ENCODE data around the gene FADD.
A peak's percentile ranks its signal among the peaks of the same experiment; 100 is the strongest.

Gene FADD

DNA sequence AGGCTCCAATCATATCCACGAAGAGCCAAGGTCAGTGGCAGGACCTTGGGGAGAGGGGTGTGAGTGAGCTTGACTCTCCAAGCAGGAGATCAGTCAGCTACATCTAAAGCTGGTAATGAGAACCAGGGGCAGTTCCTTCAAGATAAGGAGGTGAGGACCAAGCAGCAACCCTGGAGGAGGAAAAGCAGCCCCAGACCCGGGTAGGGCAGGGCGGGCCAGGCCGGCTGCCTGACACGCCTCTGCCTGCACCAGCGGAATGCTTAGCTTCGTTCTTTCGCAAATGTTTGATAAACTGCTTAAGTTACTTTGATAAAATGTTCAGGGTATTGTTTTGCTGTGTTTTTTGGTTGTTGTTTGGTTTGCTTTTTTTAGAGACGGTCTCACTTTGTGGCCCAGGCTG, 18.7 kb upstream of the FADD start:
- H3K27me3 ChIP-seq (ENCODE audit: control insufficient read depth in 3 of 3, insufficient read depth in 3 of 3, low read depth in 1 of 3, low read length in 3 of 3): peaks cover 0 to 46% (median 0%) of the 10 kb centered on the region in 3 experiments

DNA sequence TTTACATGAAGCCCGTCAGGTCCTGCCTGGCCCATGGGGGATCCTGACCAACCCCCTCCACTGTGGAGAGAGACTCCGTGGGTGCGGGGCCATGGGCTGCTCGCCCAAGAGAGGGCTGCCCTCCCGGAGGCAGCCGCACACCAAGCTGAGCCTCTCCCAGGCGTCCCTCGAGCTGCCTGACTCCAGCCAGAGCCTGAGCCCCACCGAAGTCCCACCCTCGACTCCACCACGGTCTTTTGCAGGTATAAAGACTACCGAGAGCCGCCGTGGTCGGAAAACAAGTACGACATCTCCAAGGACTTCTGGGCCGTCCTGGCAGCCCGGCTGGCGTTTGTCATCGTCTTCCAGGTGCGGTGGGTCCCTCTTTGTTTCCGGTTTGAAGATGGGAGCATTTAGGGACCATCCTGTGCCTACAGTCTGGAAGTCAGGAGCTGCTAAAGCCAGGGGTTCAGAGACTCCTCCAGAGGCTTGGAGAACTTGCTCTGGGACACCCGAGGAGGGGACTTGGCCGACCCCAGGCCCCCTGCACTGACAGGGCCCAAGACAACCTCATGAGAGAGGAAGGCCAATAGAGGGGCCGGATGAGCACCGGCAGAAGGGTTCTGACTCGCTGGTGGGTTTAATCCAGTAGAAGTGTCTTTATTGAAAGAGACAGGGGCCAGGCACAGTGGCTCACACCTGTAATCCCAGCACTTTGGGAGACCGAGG, 17.6 kb upstream of the FADD start:
- Histone ChIP-seq H3K14ac (ENCODE audit: low read length) (no peak overlapping the region), H2AFZ (ENCODE audit: low read length) (no peak overlapping the region), H3K36me3 (replicated peaks in 1 of 2; ENCODE audit: control insufficient read depth in 2 of 2, insufficient read depth in 2 of 2, low read length in 2 of 2) (peaks cover 0 to 2% of the 10 kb centered on the region in 2 donors), H3K4me2 (ENCODE audit: insufficient read depth, low read length, poor library complexity, severe bottlenecking) (no peak overlapping the region), H3K23ac (ENCODE audit: low read depth, low read length, poor library complexity) (no peak overlapping the region), H2BK15ac (ENCODE audit: low read length) (no peak overlapping the region), H3K79me1 (ENCODE audit: low read depth, low read length) (no peaks in the 10 kb centered on the region), H2AK5ac (ENCODE audit: low read depth, low read length) (peak overlapping the region; percentile 54), H3K4me1 (ENCODE audit: control insufficient read depth in 2 of 2, insufficient read depth in 1 of 2, low read depth in 1 of 2, low read length in 2 of 2) (peaks cover 0 to 3% of the 10 kb centered on the region in 2 donors), H2BK12ac (ENCODE audit: low read length) (no peak overlapping the region), H3K9ac (ENCODE audit: low read depth, low read length, poor library complexity) (no peak overlapping the region), H3K4me3 (ENCODE audit: low read length in 2 of 2) (no peak overlapping the region), H2BK5ac (ENCODE audit: low read length) (no peak overlapping the region), H2BK120ac (ENCODE audit: low read depth, low read length) (no peak overlapping the region), H4K91ac (ENCODE audit: low read depth, low read length, poor library complexity) (no peak overlapping the region), H3K27me3 (ENCODE audit: control insufficient read depth in 3 of 3, insufficient read depth in 3 of 3, low read depth in 1 of 3, low read length in 3 of 3) (peaks cover 0 to 46% (median under 1%) of the 10 kb centered on the region in 3 experiments), H3K18ac (ENCODE audit: low read length) (no peak overlapping the region), H4K8ac (ENCODE audit: low read depth, low read length) (no peak overlapping the region), H3K9me3 (replicated peaks in 1 of 2; ENCODE audit: control insufficient read depth in 2 of 2, insufficient read depth in 1 of 2, low read depth in 1 of 2, low read length in 2 of 2) (peaks cover 0 to 3% of the 10 kb centered on the region in 2 donors), H3K4ac (ENCODE audit: low read length) (no peak overlapping the region), H3K27ac (replicated peaks; ENCODE audit: low read length) (no peak overlapping the region)
- no CpG with 5 or more reads among the region's 28 CpGs for WGBS, 2 donors (ENCODE audit: extremely low coverage in 2 of 2, insufficient read length in 2 of 2, insufficient replicate concordance in 1 of 2)
- DNase-seq (ENCODE audit: low spot score): no peak

More for the DNA sequence above, 18.7 kb upstream of the FADD start:
- Histone ChIP-seq H4K8ac (ENCODE audit: low read depth, low read length) (no peak overlapping the region), H3K4ac (ENCODE audit: low read length) (no peak overlapping the region), H2BK15ac (ENCODE audit: low read length) (no peak overlapping the region), H3K4me2 (ENCODE audit: insufficient read depth, low read length, poor library complexity, severe bottlenecking) (no peak overlapping the region), H2AK5ac (ENCODE audit: low read depth, low read length) (no peak overlapping the region), H4K91ac (ENCODE audit: low read depth, low read length, poor library complexity) (no peak overlapping the region), H3K36me3 (replicated peaks in 1 of 2; ENCODE audit: control insufficient read depth in 2 of 2, insufficient read depth in 2 of 2, low read length in 2 of 2) (no peaks in the 10 kb centered on the region), H3K4me3 (ENCODE audit: low read length in 2 of 2) (no peak overlapping the region), H3K27ac (replicated peaks; ENCODE audit: low read length) (no peak overlapping the region), H3K18ac (ENCODE audit: low read length) (no peak overlapping the region), H3K23ac (ENCODE audit: low read depth, low read length, poor library complexity) (no peak overlapping the region), H3K14ac (ENCODE audit: low read length) (peak overlapping the region; percentile 9), H2BK5ac (ENCODE audit: low read length) (no peak overlapping the region), H2BK12ac (ENCODE audit: low read length) (no peak overlapping the region), H3K79me1 (ENCODE audit: low read depth, low read length) (no peaks in the 10 kb centered on the region), H3K4me1 (ENCODE audit: control insufficient read depth in 2 of 2, insufficient read depth in 1 of 2, low read depth in 1 of 2, low read length in 2 of 2) (peaks cover 0 to 3% of the 10 kb centered on the region in 2 donors), H3K9me3 (replicated peaks in 1 of 2; ENCODE audit: control insufficient read depth in 2 of 2, insufficient read depth in 1 of 2, low read depth in 1 of 2, low read length in 2 of 2) (no peaks in the 10 kb centered on the region), H3K9ac (ENCODE audit: low read depth, low read length, poor library complexity) (no peak overlapping the region), H2AFZ (ENCODE audit: low read length) (no peak overlapping the region), H2BK120ac (ENCODE audit: low read depth, low read length) (peak overlapping the region; percentile 5)
- WGBS, 2 donors (ENCODE audit: extremely low coverage in 2 of 2, insufficient read length in 2 of 2, insufficient replicate concordance in 1 of 2): no CpG with 5 or more reads among the region's 9 CpGs
- DNase-seq (ENCODE audit: low spot score): no peak

DNA sequence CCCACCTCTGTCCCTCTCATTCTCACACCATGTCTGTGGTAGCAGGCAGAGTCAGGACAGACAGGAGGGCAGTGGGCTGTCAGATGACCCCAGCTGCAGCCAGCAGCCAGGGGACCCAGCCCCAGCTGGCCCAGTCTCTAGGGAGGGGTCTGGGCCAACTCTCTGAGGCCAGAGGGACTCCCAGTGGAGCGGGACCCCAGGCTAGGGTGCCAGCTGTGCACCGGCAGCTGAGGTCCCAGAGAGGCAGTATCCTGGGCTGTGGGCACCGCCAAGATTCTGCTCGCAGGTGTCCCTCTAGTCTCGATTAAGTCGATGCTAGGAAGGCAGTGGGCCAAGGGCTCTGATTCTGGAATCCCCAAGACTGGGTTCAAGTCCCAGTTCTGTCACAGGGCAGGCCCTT, 16.7 kb upstream of the FADD start:
- Histone ChIP-seq H3K4me3 (ENCODE audit: low read length in 2 of 2) (no peak overlapping the region), H3K4ac (ENCODE audit: low read length) (no peak overlapping the region), H3K27ac (replicated peaks; ENCODE audit: low read length) (no peak overlapping the region), H2BK5ac (ENCODE audit: low read length) (no peak overlapping the region), H3K27me3 (ENCODE audit: control insufficient read depth in 3 of 3, insufficient read depth in 3 of 3, low read depth in 1 of 3, low read length in 3 of 3) (peaks cover 0 to 40% (median 4%) of the 10 kb centered on the region in 3 experiments), H2BK12ac (ENCODE audit: low read length) (no peak overlapping the region), H3K9ac (ENCODE audit: low read depth, low read length, poor library complexity) (peak overlapping the region; percentile 50), H2BK15ac (ENCODE audit: low read length) (no peak overlapping the region), H2AFZ (ENCODE audit: low read length) (no peak overlapping the region), H4K91ac (ENCODE audit: low read depth, low read length, poor library complexity) (no peak overlapping the region), H2AK5ac (ENCODE audit: low read depth, low read length) (peak overlapping the region; percentile 64), H3K9me3 (replicated peaks in 1 of 2; ENCODE audit: control insufficient read depth in 2 of 2, insufficient read depth in 1 of 2, low read depth in 1 of 2, low read length in 2 of 2) (peaks cover 0 to 6% of the 10 kb centered on the region in 2 donors), H3K18ac (ENCODE audit: low read length) (peak overlapping the region; percentile 52), H3K4me2 (ENCODE audit: insufficient read depth, low read length, poor library complexity, severe bottlenecking) (no peak overlapping the region), H3K79me1 (ENCODE audit: low read depth, low read length) (no peaks in the 10 kb centered on the region), H3K23ac (ENCODE audit: low read depth, low read length, poor library complexity) (no peak overlapping the region), H3K14ac (ENCODE audit: low read length) (no peak overlapping the region), H3K36me3 (replicated peaks in 1 of 2; ENCODE audit: control insufficient read depth in 2 of 2, insufficient read depth in 2 of 2, low read length in 2 of 2) (peaks cover 0 to 2% of the 10 kb centered on the region in 2 donors), H4K8ac (ENCODE audit: low read depth, low read length) (no peak overlapping the region), H2BK120ac (ENCODE audit: low read depth, low read length) (no peak overlapping the region), H3K4me1 (ENCODE audit: control insufficient read depth in 2 of 2, insufficient read depth in 1 of 2, low read depth in 1 of 2, low read length in 2 of 2) (no peaks in the 10 kb centered on the region)
- WGBS, 2 donors (ENCODE audit: extremely low coverage in 2 of 2, insufficient read length in 2 of 2, insufficient replicate concordance in 1 of 2): no CpG with 5 or more reads among the region's 6 CpGs
- no peak for DNase-seq (ENCODE audit: low spot score)

DNA sequence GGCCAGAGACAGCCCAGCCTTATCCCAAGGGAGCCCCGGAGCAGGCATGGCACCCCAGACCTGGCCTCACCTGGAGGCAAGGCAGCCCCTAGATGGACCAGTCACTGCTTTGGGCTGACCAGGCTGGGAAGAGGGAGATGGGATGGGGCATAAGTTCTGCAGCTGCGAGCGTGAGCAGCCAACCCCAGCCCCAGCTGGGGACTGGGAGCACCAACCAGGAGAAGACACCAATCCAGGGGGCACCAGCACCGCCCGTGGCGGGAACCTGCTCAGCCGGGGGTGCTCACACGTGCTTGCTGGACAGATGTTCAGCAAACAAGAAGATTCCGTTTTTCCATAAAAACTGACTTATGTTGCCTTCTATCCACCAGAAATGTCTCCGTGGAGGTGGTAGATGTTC, 16.2 kb upstream of the FADD start:
- peaks cover 0 to 39% (median 4%) of the 10 kb centered on the region in 3 experiments for H3K27me3 ChIP-seq (ENCODE audit: control insufficient read depth in 3 of 3, insufficient read depth in 3 of 3, low read depth in 1 of 3, low read length in 3 of 3)
- H4K8ac ChIP-seq (ENCODE audit: low read depth, low read length): no peak overlapping the region

More for the DNA sequence above, 16.2 kb upstream of the FADD start:
- no peak overlapping the region for H3K14ac ChIP-seq (ENCODE audit: low read length)
- no peak overlapping the region for H3K4me3 ChIP-seq (ENCODE audit: low read length in 2 of 2)
- H3K4me1 ChIP-seq (ENCODE audit: control insufficient read depth in 2 of 2, insufficient read depth in 1 of 2, low read depth in 1 of 2, low read length in 2 of 2): no peaks in the 10 kb centered on the region
- no peak overlapping the region for H3K4me2 ChIP-seq (ENCODE audit: insufficient read depth, low read length, poor library complexity, severe bottlenecking)
- H2AK5ac ChIP-seq (ENCODE audit: low read depth, low read length): peak overlapping the region; percentile 64
- H4K91ac ChIP-seq (ENCODE audit: low read depth, low read length, poor library complexity): no peak overlapping the region
- no peak overlapping the region for H2BK12ac ChIP-seq (ENCODE audit: low read length)
- H3K79me1 ChIP-seq (ENCODE audit: low read depth, low read length): no peaks in the 10 kb centered on the region
- H2BK120ac ChIP-seq (ENCODE audit: low read depth, low read length): no peak overlapping the region
- H3K18ac ChIP-seq (ENCODE audit: low read length): peak overlapping the region; percentile 77
- DNase-seq (ENCODE audit: low spot score): no peak
- H3K9me3 ChIP-seq (replicated peaks in 1 of 2; ENCODE audit: control insufficient read depth in 2 of 2, insufficient read depth in 1 of 2, low read depth in 1 of 2, low read length in 2 of 2): peaks cover 0 to 6% of the 10 kb centered on the region in 2 donors
- H3K36me3 ChIP-seq (replicated peaks in 1 of 2; ENCODE audit: control insufficient read depth in 2 of 2, insufficient read depth in 2 of 2, low read length in 2 of 2): peaks cover 0 to 2% of the 10 kb centered on the region in 2 donors
- H2BK5ac ChIP-seq (ENCODE audit: low read length): no peak overlapping the region
- H3K4ac ChIP-seq (ENCODE audit: low read length): no peak overlapping the region
- H3K23ac ChIP-seq (ENCODE audit: low read depth, low read length, poor library complexity): peak overlapping the region; percentile 21
- no peak overlapping the region for H2AFZ ChIP-seq (ENCODE audit: low read length)
- no peak overlapping the region for H3K9ac ChIP-seq (ENCODE audit: low read depth, low read length, poor library complexity)
- WGBS, 2 donors (ENCODE audit: extremely low coverage in 2 of 2, insufficient read length in 2 of 2, insufficient replicate concordance in 1 of 2): no CpG with 5 or more reads among the region's 10 CpGs
- no peak overlapping the region for H2BK15ac ChIP-seq (ENCODE audit: low read length)
- H3K27ac ChIP-seq (replicated peaks; ENCODE audit: low read length): no peak overlapping the region

All from neuronal stem cell (in vitro differentiated cells).